Endodermal cell (in vitro differentiated cells): ENCODE results near the gene FPR1. TPM values are rescaled to one million over a fixed set of nuclear protein-coding genes. Genes with fewer than 3 reads are reported as not detected.
A peak's percentile ranks its signal among the peaks of the same experiment; 100 is the strongest.

Experiments
- DNase-seq: peaks from one replicate; pipeline ENCODE4 v3.0.0-alpha.2; 2017
- H3K27ac ChIP-seq: 2 replicates; pipeline ENCODE4 v1.5.1; 2013; ENCODE audit warnings: mild to moderate bottlenecking, low read depth, low read length, moderate library complexity
- H3K27me3 ChIP-seq: 2 replicates; pipeline ENCODE4 v1.6.1; 2013; ENCODE audit warnings: mild to moderate bottlenecking, low read length, moderate library complexity; ENCODE audit not compliant: insufficient read depth, control insufficient read depth, poor library complexity, severe bottlenecking
- H3K36me3 ChIP-seq: 2 replicates; pipeline ENCODE4 v1.7.0; 2013; ENCODE audit warnings: mild to moderate bottlenecking, low read length, moderate library complexity; ENCODE audit not compliant: control insufficient read depth, insufficient read depth
- H3K4me1 ChIP-seq: one replicate; pipeline ENCODE4 v1.7.0; 2013; ENCODE audit warnings: low read length; ENCODE audit not compliant: control insufficient read depth, insufficient read depth
- H3K4me3 ChIP-seq: 2 replicates; pipeline ENCODE4 v1.5.1; 2013; ENCODE audit warnings: mild to moderate bottlenecking, low read length, moderate library complexity
- H3K9ac ChIP-seq: 2 replicates; pipeline ENCODE4 v1.6.1; 2013; ENCODE audit warnings: mild to moderate bottlenecking, low read length, moderate library complexity; ENCODE audit not compliant: poor library complexity, severe bottlenecking; ENCODE audit errors: extremely low read depth
- H3K9me3 ChIP-seq: 2 replicates; pipeline ENCODE4 v1.6.1; 2013; ENCODE audit warnings: mild to moderate bottlenecking, low read length, moderate library complexity; ENCODE audit not compliant: control insufficient read depth
- H3K27ac Mint-ChIP-seq: 2 replicates; pipeline ENCODE4 v1.8.0; 2020; ENCODE audit warnings: mixed read lengths
- H3K27me3 Mint-ChIP-seq: 2 replicates; pipeline ENCODE4 v1.8.0; 2021; ENCODE audit warnings: mild to moderate bottlenecking, mixed read lengths; ENCODE audit not compliant: insufficient read depth
- H3K36me3 Mint-ChIP-seq: 2 replicates; pipeline ENCODE4 v1.8.0; 2020; ENCODE audit warnings: low read depth, mixed read lengths
- H3K4me1 Mint-ChIP-seq: 2 replicates; pipeline ENCODE4 v1.8.0; 2020; ENCODE audit warnings: mixed read lengths
- H3K4me3 Mint-ChIP-seq: 2 replicates; pipeline ENCODE4 v1.8.0; 2020; ENCODE audit warnings: mild to moderate bottlenecking, moderate library complexity, mixed read lengths
- H3K9me3 Mint-ChIP-seq: 2 replicates; pipeline ENCODE4 v1.8.0; 2020; ENCODE audit warnings: mild to moderate bottlenecking, mixed read lengths
- CTCF ChIP-seq: fragments of 200-600 bp; sonication (generic); conservative IDR thresholded peaks from 2 replicates; pipeline ENCODE4 v1.5.0; 2021; ENCODE audit warnings: antibody characterized with exemption, mild to moderate bottlenecking
- WGBS, 2 experiments: methylation state at CpG; one replicate each; pipeline versions ENCODE4 v1.1.5 to v1.1.7; 2013; ENCODE audit warnings: missing lambda C conversion rate in 2 of 2, mixed read lengths in 1 of 2; ENCODE audit not compliant: insufficient coverage in 1 of 2, insufficient read length in 1 of 2; 5-methylcytosine and 5-hydroxymethylcytosine counted together
- total RNA-seq, 2 donors: library from RNA; stranded (reverse); fragmentation: NEBNext Ultra II Directional in 1 of 2; extraction: Animal tissue kit (Norgen Biotek cat#: 25700) in 1 of 2; gene quantifications; 2 replicates in 1 of 2; 3 replicates in 1 of 2; pipeline ENCODE4 v1.2.1, GENCODE V29; 2021

FPR1 gene
- total RNA-seq, 2 donors from 2014 or later: not detected

DNA sequence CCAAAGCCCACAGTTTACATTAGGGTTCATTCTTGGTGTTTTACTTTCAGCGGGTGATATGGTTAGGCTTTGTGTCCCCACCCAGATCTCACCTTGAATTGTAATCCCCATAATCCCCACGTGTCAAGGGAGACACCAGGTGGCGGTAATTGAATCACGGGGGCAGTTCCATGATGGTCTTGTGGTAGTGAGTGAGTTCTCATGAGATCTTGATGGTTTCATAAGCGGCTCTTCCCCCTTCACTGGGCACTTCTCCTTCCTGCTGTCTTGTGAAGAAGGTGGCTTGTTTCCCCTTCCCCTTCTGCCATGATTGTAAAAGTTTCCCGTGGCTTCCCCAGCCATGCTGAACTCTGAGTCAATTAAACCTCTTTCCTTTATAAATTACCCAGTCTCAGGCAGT, 21.3 kb upstream of the FPR1 start:
- Histone ChIP-seq H3K36me3 (no peaks in the 10 kb centered on the region), H3K9me3 (no peaks in the 10 kb centered on the region), H3K27me3 (no peaks in the 10 kb centered on the region), H3K4me3 (no peak overlapping the region), H3K4me1 (no peaks in the 10 kb centered on the region), H3K27ac (no peak overlapping the region), H3K9ac (no peak overlapping the region)
- Mint-ChIP-seq H3K9me3 (no peaks in the 10 kb centered on the region), H3K4me1 (no peaks in the 10 kb centered on the region), H3K27me3 (peaks cover 47% of the 10 kb centered on the region), H3K36me3 (no peaks in the 10 kb centered on the region), H3K27ac (no peak overlapping the region), H3K4me3 (no peak overlapping the region)
- DNase-seq: no peak
- peak; percentile 11 for TF ChIP-seq CTCF
- WGBS, 2 experiments: 72% methylated on average over 6 of the region's 6 CpGs; no CpG with 5 or more reads in 1 of the 2 experiments

GRCh38 chr19:51771376-51772130, 19.9 kb upstream of the FPR1 start:
- H3K27ac Mint-ChIP-seq: no peak overlapping the region
- Histone ChIP-seq H3K36me3 (no peaks in the 10 kb centered on the region), H3K9me3 (no peaks in the 10 kb centered on the region), H3K27ac (no peak overlapping the region), H3K4me3 (no peak overlapping the region), H3K9ac (no peak overlapping the region), H3K4me1 (no peaks in the 10 kb centered on the region), H3K27me3 (no peaks in the 10 kb centered on the region)
- no peaks in the 10 kb centered on the region for H3K9me3 Mint-ChIP-seq
- H3K36me3 Mint-ChIP-seq: no peaks in the 10 kb centered on the region
- no peak overlapping the region for H3K4me3 Mint-ChIP-seq
- H3K4me1 Mint-ChIP-seq: no peaks in the 10 kb centered on the region
- TF ChIP-seq CTCF: no peak
- DNase-seq: no peak
- H3K27me3 Mint-ChIP-seq: peaks cover 50% of the 10 kb centered on the region
- 77 to 82% methylated on average over 10 of the region's 10 CpGs for WGBS, 2 experiments

DNA sequence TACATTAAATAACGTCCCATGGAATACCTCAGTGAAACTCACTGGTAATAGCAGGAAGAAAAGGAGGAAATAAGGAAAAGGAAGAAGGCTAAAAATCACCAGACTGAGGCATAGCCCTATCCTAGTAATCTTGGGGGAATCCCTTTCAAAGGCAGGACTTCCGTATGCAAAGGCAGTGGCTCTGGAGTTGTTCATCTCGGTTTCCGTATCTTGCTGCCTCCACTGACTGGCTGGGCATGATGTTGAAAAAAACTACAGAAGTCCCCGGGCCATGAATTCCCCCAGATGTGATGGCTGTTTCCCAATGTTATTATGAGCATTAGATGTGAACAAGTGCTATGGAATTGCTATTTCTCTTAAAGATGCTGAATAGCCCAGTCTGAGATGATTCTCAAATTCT, 14.8 kb upstream of the FPR1 start:
- Histone ChIP-seq H3K9me3 (no peaks in the 10 kb centered on the region), H3K4me3 (no peak overlapping the region), H3K27me3 (no peaks in the 10 kb centered on the region), H3K36me3 (no peaks in the 10 kb centered on the region), H3K9ac (no peak overlapping the region), H3K4me1 (no peaks in the 10 kb centered on the region), H3K27ac (no peak overlapping the region)
- no peak for DNase-seq
- no peaks in the 10 kb centered on the region for H3K4me1 Mint-ChIP-seq
- no peak for TF ChIP-seq CTCF
- 86 to 87% methylated on average over 3 to 5 of the region's 5 CpGs for WGBS, 2 experiments
- peaks cover 36% of the 10 kb centered on the region for H3K27me3 Mint-ChIP-seq
- H3K4me3 Mint-ChIP-seq: no peak overlapping the region
- H3K36me3 Mint-ChIP-seq: no peaks in the 10 kb centered on the region
- no peak overlapping the region for H3K27ac Mint-ChIP-seq
- H3K9me3 Mint-ChIP-seq: no peaks in the 10 kb centered on the region
